GM12891 (cell line): ENCODE data around the gene FAM185A.
"Not testable (repeated sequence)": the region's sequence is repeated elsewhere in the genome, so short reads cannot be mapped to it uniquely, and the experiment has no call there.

Experiments
- POLR2A ChIP-seq: IDR thresholded peaks from 2 replicates; pipeline ENCODE4 v1.6.1; 2011; ENCODE audit warnings: low read depth, low read length, control low read depth
- POLR2AphosphoS5 ChIP-seq: IDR thresholded peaks from 2 replicates; pipeline ENCODE4 v1.6.1; 2011; ENCODE audit warnings: low read depth, low read length, control low read depth

GRCh38 chr7:102788770-102789169, 40.0 kb downstream of the FAM185A start:
- TF ChIP-seq POLR2AphosphoS5, POLR2A: not testable (repeated sequence)
